MM.1S (cell line): ENCODE results near the gene ASCC3.

Experiments used
- DNase-seq: peaks from one replicate; pipeline ENCODE4 v3.0.0-alpha.2; 2015
- H2AFZ ChIP-seq: fragments of 300-600 bp; sonication (generic); 2 replicates; pipeline ENCODE4 v1.6.0; 2016; ENCODE audit warnings: antibody characterized with exemption, low read length
- H3F3A ChIP-seq: fragments of 300-600 bp; sonication (generic); 2 replicates; pipeline ENCODE4 v1.6.1; 2016; ENCODE audit warnings: mild to moderate bottlenecking, antibody characterized with exemption, low read length, moderate library complexity, mixed read lengths; ENCODE audit not compliant: insufficient read depth
- H3K27ac ChIP-seq: fragments of 300-600 bp; sonication (generic); 2 replicates; pipeline ENCODE4 v1.5.1; 2016; ENCODE audit warnings: mild to moderate bottlenecking, low read length
- H3K27me3 ChIP-seq: fragments of 300-600 bp; sonication (generic); replicated peaks from 2 replicates; pipeline ENCODE4 v1.6.0; 2016; ENCODE audit warnings: low read length; ENCODE audit not compliant: insufficient read depth
- H3K36me3 ChIP-seq: fragments of 300-600 bp; sonication (generic); replicated peaks from 2 replicates; pipeline ENCODE4 v1.6.1; 2016; ENCODE audit warnings: mild to moderate bottlenecking, low read length, mixed read lengths; ENCODE audit not compliant: insufficient read depth
- H3K4me1 ChIP-seq: fragments of 300-600 bp; sonication (generic); 2 replicates; pipeline ENCODE4 v1.6.1; 2016; ENCODE audit warnings: low read length, mixed read lengths
- H3K4me2 ChIP-seq: fragments of 300-600 bp; sonication (generic); 2 replicates; pipeline ENCODE4 v1.6.0; 2016; ENCODE audit warnings: low read depth, low read length
- H3K4me3 ChIP-seq: fragments of 300-600 bp; sonication (generic); 2 replicates; pipeline ENCODE4 v1.5.1; 2016; ENCODE audit warnings: low read length, mixed read lengths
- H3K79me2 ChIP-seq: fragments of 300-600 bp; sonication (generic); 2 replicates; pipeline ENCODE4 v1.6.1; 2016; ENCODE audit warnings: mixed run types, low read length, mixed read lengths
- H3K9ac ChIP-seq: fragments of 300-600 bp; sonication (generic); 2 replicates; pipeline ENCODE4 v1.6.1; 2016; ENCODE audit warnings: low read length, mixed read lengths
- H3K9me2 ChIP-seq: fragments of 300-600 bp; sonication (generic); replicated peaks from 2 replicates; pipeline ENCODE4 v1.6.1; 2016; ENCODE audit warnings: mild to moderate bottlenecking, low read length, mixed read lengths; ENCODE audit not compliant: insufficient read depth
- H3K9me3 ChIP-seq: fragments of 300-600 bp; sonication (generic); replicated peaks from 2 replicates; pipeline ENCODE4 v1.6.1; 2016; ENCODE audit warnings: mild to moderate bottlenecking, low read length, mixed read lengths; ENCODE audit not compliant: insufficient read depth
- H4K20me1 ChIP-seq: fragments of 300-600 bp; sonication (generic); 2 replicates; pipeline ENCODE4 v1.6.1; 2016; ENCODE audit warnings: mild to moderate bottlenecking, low read length, moderate library complexity, mixed read lengths; ENCODE audit not compliant: insufficient read depth
- EZH2 ChIP-seq: fragments of 300-600 bp; sonication (generic); optimal IDR thresholded peaks from 2 replicates; pipeline ENCODE3; 2017; ENCODE audit warnings: low read depth, mild to moderate bottlenecking, antibody characterized with exemption, low read length, mixed read lengths
- EZH2phosphoT487 ChIP-seq: fragments of 300-600 bp; sonication (generic); IDR thresholded peaks from 2 replicates; pipeline ENCODE4 v1.6.1; 2018; ENCODE audit warnings: antibody characterized with exemption, low read length
- TF ChIP-seq, protein P1 (sequence below): fragments of 300-600 bp; sonication (generic); IDR thresholded peaks from 2 replicates; pipeline ENCODE4 v1.5.1; 2016; ENCODE audit warnings: antibody characterized with exemption, low read length, mixed read lengths

Gene ASCC3

DNA sequence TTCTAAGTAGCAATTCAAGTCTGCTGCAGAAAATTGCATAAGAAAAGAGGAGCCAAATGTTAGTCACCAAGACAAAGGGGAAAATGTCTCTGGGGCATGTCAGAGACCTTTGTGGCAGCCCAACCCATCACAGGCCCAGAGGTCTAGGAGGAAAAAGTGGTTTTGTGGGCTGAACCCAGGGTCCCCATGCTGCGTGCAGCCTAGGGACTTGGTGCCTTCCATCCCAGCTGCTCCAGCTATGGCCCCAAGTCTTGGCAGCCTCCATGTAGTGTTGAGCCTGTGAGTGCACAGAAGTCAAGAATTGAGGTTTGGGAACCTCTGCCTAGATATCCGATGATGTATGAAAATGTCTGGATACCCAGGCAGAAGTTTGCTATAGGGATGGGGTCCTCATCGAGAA, 181.1 kb downstream of the ASCC3 start:
- Histone ChIP-seq H3K4me1 (no peaks in the 10 kb centered on the region), H3K79me2 (no peaks in the 10 kb centered on the region), H3F3A (no peaks in the 10 kb centered on the region), H4K20me1 (no peaks in the 10 kb centered on the region), H3K27me3 (no peaks in the 10 kb centered on the region), H3K4me3 (no peak overlapping the region), H3K9ac (no peak overlapping the region), H3K36me3 (no peaks in the 10 kb centered on the region; the same call in 1 of the 2 replicates), H3K9me3 (no peaks in the 10 kb centered on the region), H3K27ac (no peak overlapping the region), H3K4me2 (no peak overlapping the region), H3K9me2 (no peaks in the 10 kb centered on the region), H2AFZ (no peak overlapping the region)
- DNase-seq, result no peak
- no peak for TF ChIP-seq EZH2
- TF ChIP-seq EZH2phosphoT487, result no peak
- TF ChIP-seq, protein P1, sequence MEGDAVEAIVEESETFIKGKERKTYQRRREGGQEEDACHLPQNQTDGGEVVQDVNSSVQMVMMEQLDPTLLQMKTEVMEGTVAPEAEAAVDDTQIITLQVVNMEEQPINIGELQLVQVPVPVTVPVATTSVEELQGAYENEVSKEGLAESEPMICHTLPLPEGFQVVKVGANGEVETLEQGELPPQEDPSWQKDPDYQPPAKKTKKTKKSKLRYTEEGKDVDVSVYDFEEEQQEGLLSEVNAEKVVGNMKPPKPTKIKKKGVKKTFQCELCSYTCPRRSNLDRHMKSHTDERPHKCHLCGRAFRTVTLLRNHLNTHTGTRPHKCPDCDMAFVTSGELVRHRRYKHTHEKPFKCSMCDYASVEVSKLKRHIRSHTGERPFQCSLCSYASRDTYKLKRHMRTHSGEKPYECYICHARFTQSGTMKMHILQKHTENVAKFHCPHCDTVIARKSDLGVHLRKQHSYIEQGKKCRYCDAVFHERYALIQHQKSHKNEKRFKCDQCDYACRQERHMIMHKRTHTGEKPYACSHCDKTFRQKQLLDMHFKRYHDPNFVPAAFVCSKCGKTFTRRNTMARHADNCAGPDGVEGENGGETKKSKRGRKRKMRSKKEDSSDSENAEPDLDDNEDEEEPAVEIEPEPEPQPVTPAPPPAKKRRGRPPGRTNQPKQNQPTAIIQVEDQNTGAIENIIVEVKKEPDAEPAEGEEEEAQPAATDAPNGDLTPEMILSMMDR, result no peak

DNA sequence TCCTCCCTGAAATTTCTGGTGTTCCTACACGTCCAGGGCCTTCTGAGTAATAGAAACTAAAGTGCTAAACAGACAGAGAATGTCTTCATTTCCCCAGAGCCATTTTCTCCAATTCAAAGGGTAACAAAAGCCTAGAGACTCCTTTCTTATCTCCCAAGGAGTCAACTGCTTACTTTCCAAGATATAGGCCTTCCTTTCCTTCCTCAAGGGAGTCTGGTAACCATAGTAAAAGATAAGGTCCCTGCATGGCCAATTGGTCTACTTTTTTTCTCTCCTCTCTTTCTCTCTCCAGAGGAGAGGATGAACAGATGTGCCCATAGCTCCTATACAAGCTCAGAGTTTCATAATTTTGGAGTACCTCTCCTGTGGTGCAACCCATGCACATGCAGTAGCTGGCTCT, 185.7 kb downstream of the ASCC3 start:
- H3K9me2 ChIP-seq, result no peaks in the 10 kb centered on the region
- no peak for TF ChIP-seq EZH2phosphoT487
- TF ChIP-seq, protein P1, result no peak
- TF ChIP-seq EZH2, result no peak
- H3K9me3 ChIP-seq, result no peaks in the 10 kb centered on the region
- H3K4me1 ChIP-seq, result no peaks in the 10 kb centered on the region
- no peak overlapping the region for H3K4me3 ChIP-seq
- H3F3A ChIP-seq, result no peaks in the 10 kb centered on the region
- no peaks in the 10 kb centered on the region for H3K27me3 ChIP-seq
- H4K20me1 ChIP-seq, result no peaks in the 10 kb centered on the region
- H2AFZ ChIP-seq, result no peak overlapping the region
- no peak overlapping the region for H3K27ac ChIP-seq
- no peak for DNase-seq
- H3K4me2 ChIP-seq, result no peak overlapping the region
- H3K79me2 ChIP-seq, result no peaks in the 10 kb centered on the region
- H3K9ac ChIP-seq, result no peak overlapping the region
- H3K36me3 ChIP-seq, result no peaks in the 10 kb centered on the region

- Histone ChIP-seq H3K79me2 (no peaks in the 10 kb centered on the region), H3K36me3 (no peaks in the 10 kb centered on the region), H3K4me2 (no peak overlapping the region), H3K4me1 (no peaks in the 10 kb centered on the region), H4K20me1 (no peaks in the 10 kb centered on the region), H3K27me3 (no peaks in the 10 kb centered on the region), H3K9ac (no peak overlapping the region), H3K9me3 (no peaks in the 10 kb centered on the region), H3K9me2 (no peaks in the 10 kb centered on the region), H2AFZ (no peak overlapping the region), H3F3A (no peaks in the 10 kb centered on the region), H3K27ac (no peak overlapping the region), H3K4me3 (no peak overlapping the region)
- DNase-seq, result no peak
- no peak for TF ChIP-seq EZH2
- TF ChIP-seq, protein P1, result no peak
- no peak for TF ChIP-seq EZH2phosphoT487
These were observed 187.7 kb downstream of the ASCC3 start for GRCh38 chr6:100693249-100693927.
